ENCODE results near the gene PLEKHH3. TPM values are rescaled to one million over a fixed set of nuclear protein-coding genes. Genes with fewer than 3 reads are reported as not detected.

PLEKHH3 gene
- polyA plus RNA-seq, 1 donor (not counting 4 experiments of a cell fraction or from before 2014, with no cell fraction given), result 4.9 TPM

GRCh38 chr17:42642336-42642735, 34.5 kb downstream of the PLEKHH3 start:
- H3K36me3 ChIP-seq (ENCODE audit: control insufficient read depth in 2 of 2, extremely low read depth in 1 of 2, insufficient read depth in 2 of 2, low read length in 2 of 2), result no peaks in the 10 kb centered on the region
- no peaks in the 10 kb centered on the region for H4K20me1 ChIP-seq (ENCODE audit: control insufficient read depth, extremely low read depth, insufficient read depth, low read length)
- no peak for TF ChIP-seq EZH2 (IDR thresholded peaks at IDR 0.05; ENCODE audit: low read length)
- no peak for TF ChIP-seq CTCF (optimal IDR thresholded peaks at IDR 0.05 in 1 of 3, IDR thresholded peaks at IDR 0.05 in 1 of 3, conservative IDR thresholded peaks at IDR 0.05 in 1 of 3; ENCODE audit: extremely low read depth in 1 of 3, insufficient read depth in 2 of 3, low read length in 3 of 3)
- dilution Hi-C loops (cut with MboI; ENCODE audit: extremely low pct_ligation_motif_present, low sequenced_read_pairs), result no loop called here
- H3K27ac ChIP-seq (ENCODE audit: control insufficient read depth, insufficient read depth, low read length), result no peak overlapping the region
- no peak for DNase-seq (ENCODE audit: low read depth, low spot score)
- no peak overlapping the region for H3K9ac ChIP-seq (ENCODE audit: control insufficient read depth, extremely low read depth, insufficient read depth, low read length)
- no peak overlapping the region for H2AFZ ChIP-seq (ENCODE audit: control insufficient read depth, low read length)
- H3K27me3 ChIP-seq (ENCODE audit: control insufficient read depth, extremely low read depth, insufficient read depth, low read length), result no peaks in the 10 kb centered on the region
- H3K9me1 ChIP-seq (ENCODE audit: control insufficient read depth, extremely low read depth, insufficient read depth, low read length), result no peaks in the 10 kb centered on the region
- H3K9me3 ChIP-seq (ENCODE audit: control insufficient read depth, low read depth, low read length), result no peaks in the 10 kb centered on the region
- H3K79me2 ChIP-seq (ENCODE audit: control insufficient read depth, insufficient read depth, low read length), result no peaks in the 10 kb centered on the region
- no peak overlapping the region for H3K4me2 ChIP-seq (ENCODE audit: control insufficient read depth, extremely low read depth, insufficient read depth, low read depth, low read length)
- no peaks in the 10 kb centered on the region for H3K4me1 ChIP-seq (ENCODE audit: control insufficient read depth, extremely low read depth, insufficient read depth, low read length)
- no peak overlapping the region for H3K4me3 ChIP-seq (ENCODE audit: control insufficient read depth in 2 of 3, extremely low read depth in 1 of 3, insufficient read depth in 2 of 3, low read depth in 1 of 3, low read length in 3 of 3)
- FAIRE-seq, result no peak

- Histone ChIP-seq H3K4me1 (ENCODE audit: control insufficient read depth, extremely low read depth, insufficient read depth, low read length) (no peaks in the 10 kb centered on the region), H3K79me2 (ENCODE audit: control insufficient read depth, insufficient read depth, low read length) (no peaks in the 10 kb centered on the region), H3K4me2 (ENCODE audit: control insufficient read depth, extremely low read depth, insufficient read depth, low read depth, low read length) (no peak overlapping the region), H3K9ac (ENCODE audit: control insufficient read depth, extremely low read depth, insufficient read depth, low read length) (no peak overlapping the region), H4K20me1 (ENCODE audit: control insufficient read depth, extremely low read depth, insufficient read depth, low read length) (no peaks in the 10 kb centered on the region), H3K27me3 (ENCODE audit: control insufficient read depth, extremely low read depth, insufficient read depth, low read length) (no peaks in the 10 kb centered on the region), H3K27ac (ENCODE audit: control insufficient read depth, insufficient read depth, low read length) (no peak overlapping the region), H3K9me1 (ENCODE audit: control insufficient read depth, extremely low read depth, insufficient read depth, low read length) (no peaks in the 10 kb centered on the region), H3K9me3 (ENCODE audit: control insufficient read depth, low read depth, low read length) (no peaks in the 10 kb centered on the region), H3K4me3 (ENCODE audit: control insufficient read depth in 2 of 3, extremely low read depth in 1 of 3, insufficient read depth in 2 of 3, low read depth in 1 of 3, low read length in 3 of 3) (no peak overlapping the region), H3K36me3 (ENCODE audit: control insufficient read depth in 2 of 2, extremely low read depth in 1 of 2, insufficient read depth in 2 of 2, low read length in 2 of 2) (no peaks in the 10 kb centered on the region), H2AFZ (ENCODE audit: control insufficient read depth, low read length) (no peak overlapping the region)
- dilution Hi-C loops (cut with MboI; ENCODE audit: extremely low pct_ligation_motif_present, low sequenced_read_pairs), result no loop called here
- FAIRE-seq, result no peak
- TF ChIP-seq CTCF (optimal IDR thresholded peaks at IDR 0.05 in 1 of 3, IDR thresholded peaks at IDR 0.05 in 1 of 3, conservative IDR thresholded peaks at IDR 0.05 in 1 of 3; ENCODE audit: extremely low read depth in 1 of 3, insufficient read depth in 2 of 3, low read length in 3 of 3) (no peak), EZH2 (IDR thresholded peaks at IDR 0.05; ENCODE audit: low read length) (no peak)
- DNase-seq (ENCODE audit: low read depth, low spot score), result no peak
Measured at GRCh38 chr17:42640121-42640520, 36.7 kb downstream of the PLEKHH3 start.
